HepG2 (cell line): ENCODE data around the gene TAS2R40. TPM values are rescaled to one million over a fixed set of nuclear protein-coding genes. Genes with fewer than 3 reads are reported as not detected.

Experiments used
- ATAC-seq: fragments of 200-7000 bp; cut with Tn5 transposase; 3 replicates; pipeline ENCODE4 v1.9.1; 2020; ENCODE audit warnings: mild to moderate bottlenecking, moderate library complexity
- BruUV-seq: library from RNA; stranded (reverse); fragments of 400-500 nt; replicated peaks from 2 replicates; lab custom pipeline; 2021; lab: Mats Ljungman, UMichigan
- CTCF ChIA-PET: fragments of 300-600 bp; formaldehyde crosslinking; extraction: SDS; loops from one replicate; lab custom pipeline; 2021; ENCODE audit warnings: low total read pairs, inconsistent platforms, low intra/inter-chr PET ratio; lab: Yijun Ruan, JAX
- POLR2A ChIA-PET: fragments of 350-600 bp; sonication (Branson Sonifier 250); formaldehyde crosslinking; loops from one replicate; lab custom pipeline; 2020; ENCODE audit warnings: antibody characterized with exemption, inconsistent platforms; lab: Yijun Ruan, JAX
- DNase-seq: peaks from one replicate; pipeline ENCODE4 v3.0.0-alpha.2; 2015; ENCODE audit warnings: low spot score
- FAIRE-seq: peaks from 3 replicates; lab custom pipeline; 2011; peaks lifted over from hg19 to GRCh38; lab: Jason Lieb, UNC
- H2AFZ ChIP-seq: one replicate; pipeline ENCODE4 v1.6.1; 2011; ENCODE audit warnings: low read length, inconsistent platforms
- H3K27ac ChIP-seq: fragments of 300-600 bp; 3 replicates; pipeline ENCODE4 v1.8.0; 2011; ENCODE audit warnings: mixed run types, mild to moderate bottlenecking, mixed read lengths, low read length, inconsistent platforms; ENCODE audit not compliant: insufficient read depth; ENCODE audit errors: extremely low read length
- H3K27me3 ChIP-seq, 2 experiments: fragments of 200-600 bp in 1 of 2; 2 replicates in 1 of 2; 3 replicates in 1 of 2; pipeline versions ENCODE4 v1.6.0 to v1.8.0; 2011; ENCODE audit warnings: low read length in 2 of 2, mild to moderate bottlenecking in 2 of 2, moderate library complexity in 2 of 2, inconsistent platforms in 1 of 2; ENCODE audit not compliant: insufficient read depth in 2 of 2, control insufficient read depth in 1 of 2
- H3K36me3 ChIP-seq, 2 experiments: fragments of 200-600 bp in 1 of 2; replicated peaks in 1 of 2; 2 replicates in 1 of 2; 3 replicates in 1 of 2; pipeline versions ENCODE4 v1.5.1 to v1.8.0; 2011; ENCODE audit warnings: low read length in 2 of 2, inconsistent platforms in 1 of 2; ENCODE audit not compliant: insufficient read depth in 2 of 2, control insufficient read depth in 1 of 2
- H3K4me1 ChIP-seq: 2 replicates; pipeline ENCODE4 v1.5.1; 2012; ENCODE audit warnings: low read length, inconsistent platforms; ENCODE audit not compliant: insufficient read depth
- H3K4me2 ChIP-seq: 2 replicates; pipeline ENCODE4 v1.6.0; 2011; ENCODE audit warnings: low read depth, low read length, inconsistent platforms
- H3K4me3 ChIP-seq, 3 experiments: fragments of 200-600 bp in 1 of 3; sonication (generic), shearing (Covaris generic) in 1 of 3; replicated peaks in 1 of 3; 2 replicates each; pipeline ENCODE4 v1.5.1; 2011 to 2016; ENCODE audit warnings: low read length in 3 of 3, inconsistent platforms in 2 of 3, low read depth in 2 of 3, mild to moderate bottlenecking in 2 of 3, control low read depth in 1 of 3, mixed read lengths in 1 of 3; ENCODE audit not compliant: insufficient read depth in 1 of 3
- H3K79me2 ChIP-seq: one replicate; pipeline ENCODE4 v1.6.1; 2011; ENCODE audit warnings: low read length, inconsistent platforms; ENCODE audit not compliant: insufficient read depth
- H3K9ac ChIP-seq: 2 replicates; pipeline ENCODE4 v1.6.0; 2011; ENCODE audit warnings: mild to moderate bottlenecking, low read depth, low read length, inconsistent platforms; ENCODE audit not compliant: insufficient read depth
- H3K9me3 ChIP-seq: 2 replicates; pipeline ENCODE4 v1.5.1; 2012; ENCODE audit warnings: mild to moderate bottlenecking, low read length
- H4K20me1 ChIP-seq: 2 replicates; pipeline ENCODE4 v1.6.0; 2011; ENCODE audit warnings: inconsistent platforms, mild to moderate bottlenecking, low read length, moderate library complexity; ENCODE audit not compliant: insufficient read depth
- MIER2 ChIP-seq: IDR thresholded peaks from 2 replicates; pipeline ENCODE4 v1.6.1; 2016; ENCODE audit warnings: missing biosample characterization, missing genetic modification reagents
- SAP130 ChIP-seq: IDR thresholded peaks from 2 replicates; pipeline ENCODE4 v1.6.1; 2016; ENCODE audit warnings: low read depth
- ZBTB42 ChIP-seq: sonication (generic); formaldehyde crosslinking; IDR thresholded peaks from 2 replicates; pipeline ENCODE4 v1.5.0; 2020; ENCODE audit warnings: mild to moderate bottlenecking, missing genetic modification reagents
- ZNF224 ChIP-seq: sonication (generic); formaldehyde crosslinking; IDR thresholded peaks from 2 replicates; pipeline ENCODE4 v1.5.0; 2020; ENCODE audit warnings: mild to moderate bottlenecking, missing genetic modification reagents
- WGBS: methylation state at CpG from one replicate; pipeline ENCODE4 v1.1.6; 2017; ENCODE audit warnings: low lambda C conversion rate; 5-methylcytosine and 5-hydroxymethylcytosine counted together
- in situ Hi-C: cut with HindIII; loops from 2 replicates; pipeline ENCODE4 v1.10.0; 2017; ENCODE audit warnings: low pct_unique_long_range_greater_than_20kb; ENCODE audit not compliant: extremely low pct_ligation_motif_present
- intact Hi-C: fragments of 100-400 bp; cut with micrococcal nuclease; formaldehyde crosslinking; loops from one replicate; pipeline ENCODE4 v1.10.0; 2022; ENCODE audit not compliant: unreplicated experiment
- polyA plus RNA-seq, 8 experiments: library from polyadenylated mRNA; depleted of rRNA in 3 of 8; stranded (reverse) in 7 of 8; unstranded in 1 of 8; fragments of >200 nt; fragmentation: Illumina TruSeq in 4 of 8; extraction: Trizol in 4 of 8; gene quantifications; 2 replicates each; pipeline versions ENCODE4 v1.2.1 to v1.2.3, GENCODE V29; 2011 to 2016; ENCODE audit warnings: low read depth in 4 of 8, missing spikeins in 1 of 8, mixed read lengths in 1 of 8; ENCODE audit not compliant: insufficient read depth in 1 of 8
- total RNA-seq, 5 experiments: library from RNA; depleted of rRNA; stranded (reverse); fragments of >200 nt; fragmentation: Illumina TruSeq; extraction: Trizol; gene quantifications; 2 replicates each; pipeline ENCODE4 v1.2.3, GENCODE V29; 2016; ENCODE audit warnings: low read depth in 1 of 5
- TF ChIP-seq, protein P1 (sequence below): sonication (generic); formaldehyde crosslinking; IDR thresholded peaks from 2 replicates; pipeline ENCODE4 v1.5.0; 2020; ENCODE audit warnings: missing genetic modification reagents
- TF ChIP-seq, protein P2 (sequence below): sonication (generic); formaldehyde crosslinking; IDR thresholded peaks from 2 replicates; pipeline ENCODE4 v1.8.1; 2023; ENCODE audit warnings: mild to moderate bottlenecking, inconsistent platforms, moderate library complexity, missing genetic modification reagents, borderline replicate concordance
- TF ChIP-seq, protein P3 (sequence below): sonication (generic); formaldehyde crosslinking; IDR thresholded peaks from 2 replicates; pipeline ENCODE4 v1.5.1; 2020; ENCODE audit warnings: mild to moderate bottlenecking, missing genetic modification reagents
- TF ChIP-seq, protein P4 (sequence below): sonication (generic); formaldehyde crosslinking; IDR thresholded peaks from 2 replicates; pipeline ENCODE4 v1.8.0; 2022; ENCODE audit warnings: mild to moderate bottlenecking, missing genetic modification reagents

TAS2R40 gene
- total and polyA plus RNA-seq, 2 of the 13 experiments (the other 11 are each of a cell fraction or from before 2014, with no cell fraction given) = not detected

DNA sequence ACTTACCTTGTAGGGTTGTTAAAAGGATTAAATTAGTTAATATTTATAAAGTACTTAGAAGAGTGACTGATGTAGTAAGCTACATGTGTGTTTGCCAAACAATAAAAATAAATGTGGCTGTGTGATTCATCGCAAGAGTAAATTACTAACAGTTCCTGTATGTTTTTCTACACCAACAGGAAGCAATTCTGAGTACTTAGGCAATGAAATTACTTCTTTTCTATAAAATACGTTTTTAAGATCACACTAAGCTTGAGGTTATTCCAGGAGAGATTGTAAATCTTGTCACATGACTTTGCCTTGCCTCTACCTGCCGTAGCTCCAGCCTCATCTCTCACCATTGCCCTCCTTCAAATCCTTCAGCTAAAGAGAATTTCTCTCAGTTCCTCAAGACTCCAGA is 23.3 kb downstream of the TAS2R40 start:
- no peak overlapping the region for H3K27ac ChIP-seq
- WGBS = under 1% methylated on average over 3 of the region's 3 CpGs
- BruUV-seq = no TSS peak
- H3K79me2 ChIP-seq = no peaks in the 10 kb centered on the region
- in situ Hi-C loops (no loop called here), intact Hi-C loops (no loop called here)
- TF ChIP-seq, protein P1, sequence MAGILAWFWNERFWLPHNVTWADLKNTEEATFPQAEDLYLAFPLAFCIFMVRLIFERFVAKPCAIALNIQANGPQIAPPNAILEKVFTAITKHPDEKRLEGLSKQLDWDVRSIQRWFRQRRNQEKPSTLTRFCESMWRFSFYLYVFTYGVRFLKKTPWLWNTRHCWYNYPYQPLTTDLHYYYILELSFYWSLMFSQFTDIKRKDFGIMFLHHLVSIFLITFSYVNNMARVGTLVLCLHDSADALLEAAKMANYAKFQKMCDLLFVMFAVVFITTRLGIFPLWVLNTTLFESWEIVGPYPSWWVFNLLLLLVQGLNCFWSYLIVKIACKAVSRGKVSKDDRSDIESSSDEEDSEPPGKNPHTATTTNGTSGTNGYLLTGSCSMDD = no peak
- TF ChIP-seq ZBTB42 (CRISPR knock-in tag) (no peak), SAP130 (CRISPR knock-in tag) (no peak), MIER2 (CRISPR knock-in tag) (no peak), ZNF224 (CRISPR knock-in tag) (no peak)
- TF ChIP-seq, protein P2, sequence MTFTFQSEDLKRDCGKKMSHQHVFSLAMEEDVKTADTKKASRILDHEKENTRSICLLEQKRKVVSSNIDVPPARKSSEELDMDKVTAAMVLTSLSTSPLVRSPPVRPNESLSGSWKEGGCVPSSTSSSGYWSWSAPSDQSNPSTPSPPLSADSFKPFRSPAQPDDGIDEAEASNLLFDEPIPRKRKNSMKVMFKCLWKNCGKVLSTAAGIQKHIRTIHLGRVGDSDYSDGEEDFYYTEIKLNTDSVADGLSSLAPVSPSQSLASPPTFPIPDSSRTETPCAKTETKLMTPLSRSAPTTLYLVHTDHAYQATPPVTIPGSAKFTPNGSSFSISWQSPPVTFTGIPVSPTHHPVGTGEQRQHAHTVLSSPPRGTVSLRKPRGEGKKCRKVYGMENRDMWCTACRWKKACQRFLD (CRISPR knock-in tag) = no peak
- TF ChIP-seq, protein P3, sequence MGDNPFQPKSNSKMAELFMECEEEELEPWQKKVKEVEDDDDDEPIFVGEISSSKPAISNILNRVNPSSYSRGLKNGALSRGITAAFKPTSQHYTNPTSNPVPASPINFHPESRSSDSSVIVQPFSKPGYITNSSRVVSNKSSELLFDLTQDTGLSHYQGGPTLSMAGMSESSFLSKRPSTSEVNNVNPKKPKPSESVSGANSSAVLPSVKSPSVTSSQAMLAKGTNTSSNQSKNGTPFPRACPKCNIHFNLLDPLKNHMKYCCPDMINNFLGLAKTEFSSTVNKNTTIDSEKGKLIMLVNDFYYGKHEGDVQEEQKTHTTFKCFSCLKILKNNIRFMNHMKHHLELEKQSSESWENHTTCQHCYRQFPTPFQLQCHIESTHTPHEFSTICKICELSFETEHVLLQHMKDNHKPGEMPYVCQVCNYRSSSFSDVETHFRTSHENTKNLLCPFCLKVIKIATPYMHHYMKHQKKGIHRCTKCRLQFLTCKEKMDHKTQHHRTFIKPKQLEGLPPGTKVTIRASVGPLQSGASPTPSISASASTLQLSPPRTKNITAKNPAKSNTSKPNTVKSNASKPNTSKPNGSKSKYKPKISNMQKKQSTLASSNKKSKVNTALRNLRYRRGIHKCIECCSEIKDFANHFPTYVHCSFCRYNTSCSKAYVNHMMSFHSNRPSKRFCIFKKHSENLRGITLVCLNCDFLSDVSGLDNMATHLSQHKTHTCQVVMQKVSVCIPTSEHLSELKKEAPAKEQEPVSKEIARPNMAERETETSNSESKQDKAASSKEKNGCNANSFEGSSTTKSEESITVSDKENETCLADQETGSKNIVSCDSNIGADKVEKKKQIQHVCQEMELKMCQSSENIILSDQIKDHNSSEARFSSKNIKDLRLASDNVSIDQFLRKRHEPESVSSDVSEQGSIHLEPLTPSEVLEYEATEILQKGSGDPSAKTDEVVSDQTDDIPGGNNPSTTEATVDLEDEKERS (CRISPR knock-in tag) = no peak
- TF ChIP-seq, protein P4, sequence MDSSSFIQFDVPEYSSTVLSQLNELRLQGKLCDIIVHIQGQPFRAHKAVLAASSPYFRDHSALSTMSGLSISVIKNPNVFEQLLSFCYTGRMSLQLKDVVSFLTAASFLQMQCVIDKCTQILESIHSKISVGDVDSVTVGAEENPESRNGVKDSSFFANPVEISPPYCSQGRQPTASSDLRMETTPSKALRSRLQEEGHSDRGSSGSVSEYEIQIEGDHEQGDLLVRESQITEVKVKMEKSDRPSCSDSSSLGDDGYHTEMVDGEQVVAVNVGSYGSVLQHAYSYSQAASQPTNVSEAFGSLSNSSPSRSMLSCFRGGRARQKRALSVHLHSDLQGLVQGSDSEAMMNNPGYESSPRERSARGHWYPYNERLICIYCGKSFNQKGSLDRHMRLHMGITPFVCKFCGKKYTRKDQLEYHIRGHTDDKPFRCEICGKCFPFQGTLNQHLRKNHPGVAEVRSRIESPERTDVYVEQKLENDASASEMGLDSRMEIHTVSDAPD (CRISPR knock-in tag) = no peak
- H3K9me3 ChIP-seq = no peaks in the 10 kb centered on the region
- no peak overlapping the region for H2AFZ ChIP-seq
- no peak for FAIRE-seq
- H3K36me3 ChIP-seq = no peaks in the 10 kb centered on the region
- no peaks in the 10 kb centered on the region for H3K27me3 ChIP-seq
- no peak overlapping the region for H3K9ac ChIP-seq
- H3K4me2 ChIP-seq = no peak overlapping the region
- H4K20me1 ChIP-seq = no peaks in the 10 kb centered on the region
- peaks cover 39% of the 10 kb centered on the region for H3K4me1 ChIP-seq
- no peak overlapping the region for H3K4me3 ChIP-seq
- ChIA-PET CTCF (no interaction called here), POLR2A (interaction anchor here (1.2 kb wide), 1 partner anchor 18 kb away, joined by 7 read pairs; the partner anchor contains the start of gene GSTK1)
- no peak for DNase-seq
- no peak for ATAC-seq
